Activated naive CD4-positive, alpha-beta T cell (primary cell): Measurements from ENCODE around the gene CNIH1.
A peak's percentile ranks its signal among the peaks of the same experiment; 100 is the strongest.

Experiments used
- DNase-seq, 4 experiments: peaks; one replicate each; lab custom pipeline; 2025; lab: John Stamatoyannopoulos, UW

CNIH1 gene

DNA sequence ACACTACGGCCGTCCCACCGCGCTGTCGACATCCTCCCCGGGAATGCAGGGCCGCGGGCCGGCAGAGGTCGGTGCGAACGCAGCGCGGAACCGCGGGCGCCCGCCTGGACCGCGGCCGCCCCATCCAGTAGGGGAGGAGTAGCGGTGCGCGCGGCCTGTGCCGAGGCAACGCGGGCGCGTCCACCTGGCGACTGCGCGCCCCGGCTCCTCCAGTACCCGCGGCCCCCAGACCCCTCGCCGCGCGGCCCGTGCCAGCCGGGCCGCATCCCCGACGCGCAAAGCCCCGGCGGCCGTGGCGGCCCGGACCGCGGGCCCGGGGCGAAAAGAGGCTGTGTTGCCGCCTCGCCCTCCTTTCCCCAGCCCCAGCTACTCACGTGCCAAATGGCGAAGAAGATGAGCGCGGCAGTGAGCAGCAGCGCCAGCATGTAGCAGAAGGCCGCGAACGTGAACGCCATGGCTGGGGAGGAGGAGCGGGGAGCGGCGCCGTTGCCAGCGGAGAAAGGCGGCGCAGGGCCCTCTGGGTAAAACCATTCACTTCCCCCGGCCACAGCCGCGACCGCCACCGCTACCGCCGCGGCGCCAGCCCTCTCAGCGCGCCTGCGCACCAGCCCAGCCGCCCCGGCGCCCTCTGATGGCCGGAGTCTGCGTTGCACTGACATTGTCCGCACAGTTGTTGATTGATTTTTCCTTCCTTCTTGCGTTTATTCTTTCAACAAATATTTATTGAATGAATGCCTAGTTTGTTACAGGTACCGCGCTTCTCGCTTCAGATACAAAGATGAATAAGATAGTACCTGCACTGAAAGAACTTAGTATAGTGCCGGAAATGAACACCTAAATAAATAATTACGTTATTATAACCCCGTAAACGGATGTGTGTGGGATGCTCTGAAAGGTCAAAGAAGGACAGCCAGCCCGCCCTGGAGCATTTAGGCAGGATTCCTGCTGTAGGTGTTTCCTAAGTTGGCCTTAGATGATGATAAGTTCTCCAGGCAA lies at the start of gene CNIH1:
Gene CNIH1 (minus strand): TSS at position 502 of the 996 bp plus-strand sequence. CDS start 47 bp downstream, at position 455.
- DNase-seq: peak; percentile 89 to 96 (median 92)

DNA sequence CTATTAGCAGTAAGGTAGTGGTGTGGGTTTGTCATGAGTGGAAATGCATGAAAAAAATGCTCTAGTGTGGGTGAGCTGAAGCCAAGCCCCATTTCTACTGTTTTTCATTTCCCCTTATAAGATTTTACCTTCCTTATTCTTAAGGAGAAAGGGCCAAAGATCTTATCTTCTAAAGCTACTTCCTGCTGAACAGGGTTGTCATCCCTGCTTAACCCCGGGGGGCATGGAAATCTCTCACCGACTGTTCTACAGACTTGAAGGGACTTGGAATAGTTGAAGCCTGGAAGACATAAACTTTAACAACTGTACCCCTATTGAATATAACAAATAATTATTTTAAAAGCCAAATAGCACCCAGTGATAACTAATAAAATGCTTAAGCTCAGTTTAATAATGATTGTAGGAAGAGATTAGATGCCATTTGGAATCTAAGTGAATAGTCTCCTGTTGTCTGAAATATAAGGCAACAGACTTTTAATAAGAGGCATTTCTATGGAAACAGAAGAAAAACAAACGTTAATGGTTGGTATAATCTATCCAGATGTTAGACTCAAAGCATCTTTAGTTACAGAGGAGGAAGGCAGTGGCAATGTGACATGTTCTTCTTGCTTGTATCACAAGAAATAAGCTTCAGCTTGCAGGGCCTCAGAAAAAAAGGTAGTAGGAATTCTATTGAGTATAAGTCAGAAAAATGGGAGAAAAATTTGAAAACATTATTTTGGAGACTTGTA lies 49.4 kb upstream of the CNIH1 start:
- no peak for DNase-seq

DNA sequence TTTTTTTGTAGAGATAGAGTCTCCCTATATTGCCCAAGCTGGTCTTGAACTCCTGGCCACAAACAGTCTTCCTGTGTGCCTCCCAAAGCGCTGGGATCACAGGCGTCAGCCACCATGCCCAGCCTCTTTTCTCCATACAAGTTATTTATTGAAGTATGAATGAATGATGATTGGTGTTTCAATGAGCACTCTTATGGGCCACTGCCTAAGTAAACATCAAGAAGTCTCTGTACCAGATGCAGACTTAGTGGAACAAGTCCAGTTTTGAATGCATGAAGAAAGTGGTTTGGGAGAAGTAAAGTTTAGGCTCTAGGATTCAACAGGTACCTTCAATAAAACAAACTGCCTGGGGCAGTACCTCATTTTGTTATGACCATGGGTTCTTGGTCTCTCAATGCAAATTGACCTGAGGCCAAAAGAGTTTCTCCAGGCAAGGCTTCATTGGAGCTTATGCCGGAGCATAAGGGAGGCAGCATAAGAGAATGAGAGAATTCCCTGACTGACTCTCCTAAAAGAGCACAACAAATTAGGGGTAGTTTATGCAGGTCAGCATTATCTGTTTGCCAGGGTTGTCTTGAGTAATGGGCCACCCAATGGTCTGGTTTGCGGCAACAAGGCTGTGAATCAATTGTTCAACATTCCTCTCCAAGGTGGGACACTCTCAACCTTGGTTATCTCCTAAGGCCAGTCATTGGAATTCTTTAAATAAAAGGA lies 48.7 kb upstream of the CNIH1 start:
- no peak for DNase-seq

GRCh38 chr14:54489318-54489683 lies 48.1 kb upstream of the CNIH1 start:
- no peak for DNase-seq

GRCh38 chr14:54488646-54489317 lies 47.6 kb upstream of the CNIH1 start, which contains the start of gene GMFB:
Gene GMFB (minus strand): TSS chr14:54488980. CDS start chr14:54488927, 53 bp downstream.
- peak; percentile 63 to 84 (median 70) for DNase-seq

DNA sequence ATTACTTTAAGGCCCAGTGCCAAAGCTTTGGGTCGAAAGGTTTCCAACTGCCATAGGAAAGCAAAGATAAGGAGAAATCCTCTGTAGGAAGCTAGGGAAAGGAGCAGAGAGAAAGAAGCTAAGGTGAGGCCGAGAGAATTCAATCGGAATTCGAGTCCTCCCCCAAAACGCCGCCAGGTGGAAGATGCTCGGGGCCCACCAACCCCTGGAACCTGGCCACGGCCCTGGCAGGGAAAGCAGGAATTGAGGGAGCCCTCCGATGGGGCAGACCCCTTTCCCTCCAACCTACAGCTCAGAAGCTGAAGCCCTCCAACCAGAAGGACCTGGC lies 47.1 kb upstream of the CNIH1 start:
- DNase-seq: no peak

DNA sequence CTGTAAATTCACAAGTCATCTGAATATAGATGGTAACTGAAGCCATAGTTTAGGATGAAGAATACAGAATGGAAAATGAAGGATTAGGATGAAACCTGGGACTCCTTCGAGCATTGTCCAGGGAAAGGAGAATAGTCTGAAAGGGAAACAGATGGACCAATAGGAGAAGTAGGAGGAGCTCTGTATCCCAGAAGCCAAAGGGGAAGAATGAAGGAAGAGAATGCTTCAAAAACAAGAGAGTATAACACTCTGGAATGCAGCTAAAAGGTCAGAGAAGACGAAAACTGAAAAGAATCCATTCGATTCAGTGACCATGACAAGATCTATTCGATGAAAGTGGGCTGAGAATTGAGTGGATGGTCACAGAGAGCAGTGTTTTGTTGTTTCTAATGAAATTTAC lies 46.6 kb upstream of the CNIH1 start:
- DNase-seq: no peak

DNA sequence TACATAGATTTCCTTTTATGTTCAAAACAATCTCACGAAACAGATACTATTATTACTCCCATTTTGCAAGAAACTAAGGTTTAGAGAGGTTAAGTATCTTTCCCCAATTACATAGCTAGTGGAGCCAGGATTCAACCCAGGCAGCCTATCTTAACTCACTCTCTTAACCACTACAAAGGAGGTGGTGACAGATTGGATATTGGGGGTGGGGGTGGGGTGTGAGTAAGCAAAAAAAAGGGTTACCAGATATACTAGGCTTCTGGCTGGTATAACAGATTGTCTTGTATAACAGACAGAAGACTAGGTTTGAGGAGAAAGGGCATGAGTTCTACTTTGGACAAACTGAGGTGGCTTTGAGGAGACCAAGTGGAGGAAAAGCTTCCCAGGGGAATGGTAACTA lies 45.5 kb upstream of the CNIH1 start:
- no peak for DNase-seq

GRCh38 chr14:54483846-54484245 lies 42.7 kb upstream of the CNIH1 start:
- DNase-seq: no peak

GRCh38 chr14:54483073-54483745 lies 42.0 kb upstream of the CNIH1 start:
- DNase-seq: no peak

GRCh38 chr14:54481695-54482094 lies 40.5 kb upstream of the CNIH1 start:
- DNase-seq: no peak

DNA sequence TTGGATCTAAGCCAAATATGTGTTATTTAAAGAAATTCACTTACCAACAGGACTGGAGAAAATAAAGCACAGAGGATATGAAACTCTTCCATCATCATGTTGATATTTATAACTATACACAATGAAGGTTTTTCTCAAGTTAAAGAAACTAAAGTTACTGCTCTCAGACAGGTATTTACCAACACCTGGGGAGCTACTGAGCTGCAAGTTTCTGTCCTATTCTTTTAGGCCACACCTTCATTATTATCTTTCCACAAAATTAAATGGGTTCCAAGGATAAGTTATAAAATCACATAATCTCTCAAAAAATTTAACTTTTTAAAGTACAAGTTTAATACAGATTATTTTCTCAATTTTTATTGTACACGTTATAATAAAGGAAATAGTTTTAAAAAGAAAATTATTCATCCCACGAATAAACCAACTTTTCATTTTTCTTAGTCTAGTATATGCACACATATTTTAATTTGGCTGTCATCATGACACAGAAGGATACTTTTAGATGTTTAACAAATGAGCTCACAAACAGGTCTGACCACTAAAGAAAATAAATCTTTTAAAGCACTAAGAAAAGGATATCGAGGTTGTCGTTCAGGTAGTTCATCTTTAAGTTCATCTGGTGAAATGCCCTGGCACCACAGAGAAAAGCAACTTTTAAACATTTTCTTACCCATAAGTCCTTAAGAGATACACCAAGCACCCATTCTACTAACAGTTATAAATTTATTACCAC lies 39.8 kb upstream of the CNIH1 start:
- DNase-seq: no peak

DNA sequence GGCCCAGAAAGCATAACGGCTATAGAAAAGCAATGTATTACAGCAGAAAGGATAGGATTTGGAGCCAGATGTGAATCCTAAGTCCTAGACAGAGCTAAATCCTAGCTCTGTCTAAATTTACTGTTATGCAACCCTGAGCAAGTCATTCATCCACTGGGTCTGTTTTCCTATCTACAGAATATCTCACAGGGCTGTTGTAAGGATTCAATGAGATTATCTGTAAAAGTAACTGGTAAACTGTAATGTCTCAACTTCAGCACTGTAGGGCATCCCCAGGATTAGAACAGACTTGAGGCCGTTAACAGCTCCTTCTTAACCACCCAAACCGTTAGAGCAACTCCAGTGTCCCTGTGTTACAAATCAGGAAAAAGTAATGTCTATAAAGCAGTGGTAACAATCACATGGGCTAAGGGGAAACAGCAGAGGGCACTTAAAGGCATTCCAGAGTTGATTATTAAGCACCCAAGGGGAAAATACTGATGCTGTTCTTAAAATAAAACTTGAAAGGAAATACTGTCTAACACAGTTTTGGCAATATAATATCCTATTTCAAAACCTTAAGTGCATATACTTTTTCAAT lies 37.6 kb upstream of the CNIH1 start:
- DNase-seq: no peak

- DNase-seq: no peak
These were observed 34.7 kb upstream of the CNIH1 start for GRCh38 chr14:54475911-54476310.

DNA sequence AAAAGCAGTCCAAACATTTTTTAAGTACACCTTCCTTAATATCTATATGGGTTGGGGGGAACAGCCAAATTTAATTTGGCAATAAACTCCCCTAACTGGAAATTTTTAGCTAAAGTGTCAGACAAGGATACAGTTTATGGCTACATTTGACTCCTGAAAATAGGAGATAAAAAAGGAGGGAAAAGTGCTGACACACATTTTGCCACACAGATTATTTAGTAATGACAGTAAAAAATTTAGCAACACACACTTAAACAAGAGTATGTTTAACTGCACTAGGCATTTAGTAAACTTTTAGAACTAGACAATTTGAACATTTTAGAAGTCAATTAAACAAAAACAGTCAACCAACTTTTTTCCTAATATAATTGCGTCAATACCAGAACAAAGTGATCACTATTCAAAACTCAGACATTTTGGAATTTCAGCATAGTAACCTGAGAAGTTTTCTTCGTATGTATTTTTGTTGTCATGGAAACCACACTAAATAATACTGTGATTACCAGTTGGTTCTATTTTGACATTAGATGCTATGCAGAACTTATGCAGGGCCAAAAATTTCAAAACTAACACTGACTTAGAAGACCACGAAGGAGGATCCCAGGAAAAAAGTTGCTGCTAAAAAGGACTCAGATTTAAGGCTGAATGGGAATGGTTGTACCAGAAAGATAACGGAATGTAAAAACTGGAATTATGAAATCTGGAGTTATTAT lies 34.2 kb upstream of the CNIH1 start:
- DNase-seq: no peak

DNA sequence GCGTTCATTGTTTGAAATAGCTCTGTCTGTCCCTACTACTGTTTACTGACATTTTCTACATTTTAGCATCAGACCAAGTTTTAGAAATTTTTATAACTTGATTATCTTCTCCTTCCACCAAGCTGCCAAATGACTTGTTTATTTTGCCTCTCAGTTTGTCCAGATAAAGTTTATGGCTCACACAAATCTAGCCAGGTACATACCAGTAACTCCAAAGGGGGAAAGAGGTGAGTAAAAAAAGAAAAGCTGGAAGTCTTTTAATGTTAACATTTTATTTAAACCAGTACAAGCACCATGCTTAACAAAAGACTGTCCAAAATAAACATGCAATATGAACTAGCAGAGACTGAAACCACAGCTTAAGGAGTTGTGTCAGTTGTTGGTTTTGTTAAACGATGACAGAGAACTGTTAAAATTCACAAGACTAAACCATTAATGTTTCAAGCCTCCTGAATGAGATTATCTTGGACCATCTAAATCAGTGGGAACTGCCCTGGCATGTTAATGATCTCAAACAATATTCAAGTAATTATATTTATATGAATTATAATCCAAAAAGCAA lies 33.1 kb upstream of the CNIH1 start:
- DNase-seq: no peak

DNA sequence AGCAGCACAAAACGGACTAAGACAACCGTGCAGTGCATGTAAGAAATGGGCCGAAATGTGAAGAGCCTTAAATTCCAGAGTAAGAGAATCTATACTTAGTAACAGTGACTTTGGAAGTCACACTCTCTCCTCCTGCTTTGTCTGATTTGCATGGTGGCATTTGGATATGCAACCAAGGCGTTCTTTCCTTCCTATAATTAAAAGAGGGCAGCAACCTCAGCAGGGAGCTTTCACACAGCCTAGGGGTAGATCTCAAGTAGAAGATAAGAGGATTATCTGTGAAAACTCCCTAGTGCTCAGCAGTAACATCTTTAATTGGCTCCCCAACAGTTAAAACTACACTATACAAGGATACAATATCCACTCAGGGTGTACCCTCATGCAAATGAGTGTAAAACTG lies 31.1 kb upstream of the CNIH1 start:
- DNase-seq: no peak

DNA sequence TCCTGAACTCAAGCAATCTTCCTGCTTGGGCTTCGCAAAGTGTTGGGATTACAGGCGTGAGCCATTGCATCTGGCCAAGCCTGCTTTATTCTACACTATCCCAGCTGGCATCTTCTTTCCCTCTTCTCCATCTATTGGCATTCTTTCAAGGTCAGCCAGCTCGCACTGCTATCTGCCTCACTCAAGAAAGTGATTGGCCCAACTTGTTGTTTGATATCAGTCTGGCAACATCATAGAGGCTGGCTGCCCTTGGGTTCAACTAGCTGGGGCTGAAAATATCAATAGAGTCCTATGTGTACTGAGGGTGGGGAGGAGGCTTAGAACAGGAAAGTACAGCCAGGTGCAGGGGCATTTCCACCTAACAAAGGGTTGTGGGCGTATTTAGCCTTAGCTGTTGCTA lies 30.5 kb upstream of the CNIH1 start:
- no peak for DNase-seq

DNA sequence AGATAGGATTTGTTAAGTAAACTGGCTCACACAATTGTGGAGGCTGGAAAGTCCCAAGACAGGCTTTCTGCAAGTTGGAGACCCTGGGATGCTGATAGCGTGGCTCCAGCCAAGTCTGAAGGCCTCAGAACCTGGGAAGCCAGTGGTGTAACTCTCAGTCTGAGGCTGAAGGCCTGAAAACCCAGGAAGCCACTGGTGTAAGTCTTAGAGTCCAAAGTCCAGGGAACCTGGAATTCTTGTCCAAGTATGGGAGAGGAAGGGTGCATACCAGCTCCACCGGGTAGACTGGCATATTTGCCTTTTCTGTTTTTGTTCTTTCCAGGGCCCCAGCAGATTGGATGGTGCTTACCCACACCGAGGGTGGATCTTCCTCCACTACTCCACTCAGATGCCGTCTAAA lies 29.5 kb upstream of the CNIH1 start:
- no peak for DNase-seq
